Esophagus muscularis mucosa (tissue), 4 donors: ENCODE measurements around the gene CORO2B. TPM values are rescaled to one million over a fixed set of nuclear protein-coding genes. Genes with fewer than 3 reads are reported as not detected.

Source experiments
- DNase-seq: peaks from one replicate; pipeline ENCODE4 v3.0.0-alpha.2; 2017; ENCODE audit errors: extremely low spot score
- H3K27ac ChIP-seq, 4 donors: fragments of 200-600 bp; sonication (generic); replicated peaks in 1 of 4; 1 replicate in 3 of 4; 2 replicates in 1 of 4; pipeline ENCODE4 v1.5.1; 2016 to 2019; ENCODE audit warnings: mild to moderate bottlenecking in 1 of 4
- H3K27me3 ChIP-seq, 4 donors: fragments of 200-600 bp; sonication (generic); one replicate each; pipeline versions ENCODE4 v1.5.1 to v1.6.0; 2016 to 2019
- H3K36me3 ChIP-seq, 4 donors: fragments of 200-600 bp; sonication (generic); one replicate each; pipeline ENCODE4 v1.5.1; 2016 to 2019
- H3K4me1 ChIP-seq, 4 donors: fragments of 200-600 bp; sonication (generic); one replicate each; pipeline ENCODE4 v1.5.1; 2016 to 2019
- H3K4me3 ChIP-seq, 4 donors: fragments of 200-600 bp; sonication (generic); 1 replicate in 2 of 4; 2 replicates in 2 of 4; pipeline ENCODE4 v1.5.1; 2016 to 2019; ENCODE audit warnings: mild to moderate bottlenecking in 4 of 4, moderate library complexity in 1 of 4
- H3K9me3 ChIP-seq, 4 donors: fragments of 200-600 bp; sonication (generic); 1 replicate in 3 of 4; 2 replicates in 1 of 4; pipeline ENCODE4 v1.5.1; 2016 to 2019
- EP300 ChIP-seq: sonication (generic); formaldehyde crosslinking; IDR thresholded peaks from one replicate; pipeline ENCODE4 v1.6.1; 2017; ENCODE audit warnings: antibody characterized with exemption
- POLR2A ChIP-seq: fragments of 450-650 bp; IDR thresholded peaks from one replicate; pipeline ENCODE4 v1.6.1; 2017; ENCODE audit warnings: antibody characterized with exemption, moderate library complexity, mild to moderate bottlenecking, low read depth
- POLR2AphosphoS5 ChIP-seq, 2 donors: sonication (generic); formaldehyde crosslinking; IDR thresholded peaks; one replicate each; pipeline ENCODE4 v1.6.1; 2017; ENCODE audit warnings: antibody characterized with exemption in 2 of 2
- WGBS: methylation state at CpG from one replicate; pipeline ENCODE4 v1.1.5; 2018; 5-methylcytosine and 5-hydroxymethylcytosine counted together
- intact Hi-C: fragments of 100-400 bp; cut with DNase I; formaldehyde crosslinking; loops from one replicate; pipeline ENCODE4 v1.15.1; 2023
- total RNA-seq, 4 donors: library from RNA; depleted of rRNA; stranded (reverse); fragments of >200 nt; gene quantifications; one replicate each; pipeline versions ENCODE4 v1.1.0 to v1.2.1, GENCODE V29; 2016
- TF ChIP-seq, protein P1 (sequence below), 3 experiments: fragments of 200-600 bp in 2 of 3; fragments of 450-650 bp in 1 of 3; sonication (generic) in 2 of 3; IDR thresholded peaks; one replicate each; pipeline ENCODE4 v1.5.1; 2017 to 2019; ENCODE audit warnings: antibody characterized with exemption in 3 of 3, mild to moderate bottlenecking in 2 of 3, moderate library complexity in 1 of 3

The CORO2B gene
- total RNA-seq, 4 donors from 2014 or later = 5.8 to 12.2 (median 7.5) TPM

DNA sequence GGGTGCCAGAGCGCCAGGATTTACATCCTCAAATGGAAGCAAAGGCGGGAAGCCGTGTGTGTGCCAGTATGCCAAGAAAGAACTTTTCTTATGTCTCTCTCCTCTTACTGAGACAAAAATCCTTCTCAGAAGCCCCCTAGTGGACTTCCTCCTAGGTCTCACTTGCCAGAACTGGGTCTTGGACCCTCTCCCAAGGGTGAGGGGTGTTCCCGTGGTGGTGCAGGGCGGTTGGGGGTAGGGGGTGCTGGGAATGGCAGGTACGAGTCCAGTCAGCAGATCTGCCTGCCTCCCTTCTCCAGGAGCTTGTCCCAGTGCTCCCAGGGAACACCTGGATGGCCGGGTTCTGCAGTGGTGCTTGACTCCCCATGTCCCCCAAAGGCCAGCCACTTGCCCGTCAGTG is 52.0 kb downstream of the CORO2B start:
- H3K4me1 ChIP-seq = peaks cover 27 to 54% (median 31%) of the 10 kb centered on the region in 4 donors
- no peak overlapping the region for H3K4me3 ChIP-seq
- H3K9me3 ChIP-seq = no peaks in the 10 kb centered on the region
- intact Hi-C loops = loop anchor here (10.0 kb wide), 1 partner anchor 46 kb away; no protein-coding TSS in a partner anchor
- DNase-seq = no peak
- 84% methylated on average over 8 of the region's 8 CpGs for WGBS
- H3K27me3 ChIP-seq = peaks cover 0 to 31% (median 0%) of the 10 kb centered on the region in 4 donors
- H3K27ac ChIP-seq = no peak overlapping the region
- no peaks in the 10 kb centered on the region for H3K36me3 ChIP-seq
- TF ChIP-seq POLR2AphosphoS5 (IDR thresholded peaks at IDR 0.05) (no peak), EP300 (no peak), POLR2A (no peak)
- TF ChIP-seq, protein P1, sequence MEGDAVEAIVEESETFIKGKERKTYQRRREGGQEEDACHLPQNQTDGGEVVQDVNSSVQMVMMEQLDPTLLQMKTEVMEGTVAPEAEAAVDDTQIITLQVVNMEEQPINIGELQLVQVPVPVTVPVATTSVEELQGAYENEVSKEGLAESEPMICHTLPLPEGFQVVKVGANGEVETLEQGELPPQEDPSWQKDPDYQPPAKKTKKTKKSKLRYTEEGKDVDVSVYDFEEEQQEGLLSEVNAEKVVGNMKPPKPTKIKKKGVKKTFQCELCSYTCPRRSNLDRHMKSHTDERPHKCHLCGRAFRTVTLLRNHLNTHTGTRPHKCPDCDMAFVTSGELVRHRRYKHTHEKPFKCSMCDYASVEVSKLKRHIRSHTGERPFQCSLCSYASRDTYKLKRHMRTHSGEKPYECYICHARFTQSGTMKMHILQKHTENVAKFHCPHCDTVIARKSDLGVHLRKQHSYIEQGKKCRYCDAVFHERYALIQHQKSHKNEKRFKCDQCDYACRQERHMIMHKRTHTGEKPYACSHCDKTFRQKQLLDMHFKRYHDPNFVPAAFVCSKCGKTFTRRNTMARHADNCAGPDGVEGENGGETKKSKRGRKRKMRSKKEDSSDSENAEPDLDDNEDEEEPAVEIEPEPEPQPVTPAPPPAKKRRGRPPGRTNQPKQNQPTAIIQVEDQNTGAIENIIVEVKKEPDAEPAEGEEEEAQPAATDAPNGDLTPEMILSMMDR (IDR thresholded peaks at IDR 0.05) = no peak

- 74% methylated on average over 5 of the region's 6 CpGs for WGBS
- Histone ChIP-seq H3K27me3 (peaks cover 0 to 23% (median 0%) of the 10 kb centered on the region in 4 donors), H3K9me3 (no peaks in the 10 kb centered on the region), H3K36me3 (no peaks in the 10 kb centered on the region), H3K4me3 (no peak overlapping the region), H3K4me1 (peaks cover 30 to 54% (median 34%) of the 10 kb centered on the region in 4 donors), H3K27ac (no peak overlapping the region)
- intact Hi-C loops = loop anchor here (10.0 kb wide), 1 partner anchor 47 kb away; no protein-coding TSS in a partner anchor
- TF ChIP-seq POLR2A = no peak
- TF ChIP-seq EP300 = no peak
- no peak for TF ChIP-seq POLR2AphosphoS5 (IDR thresholded peaks at IDR 0.05)
- TF ChIP-seq, protein P1 (IDR thresholded peaks at IDR 0.05) = no peak
- DNase-seq = no peak
These were observed 52.8 kb downstream of the CORO2B start for GRCh38 chr15:68631601-68632051.

DNA sequence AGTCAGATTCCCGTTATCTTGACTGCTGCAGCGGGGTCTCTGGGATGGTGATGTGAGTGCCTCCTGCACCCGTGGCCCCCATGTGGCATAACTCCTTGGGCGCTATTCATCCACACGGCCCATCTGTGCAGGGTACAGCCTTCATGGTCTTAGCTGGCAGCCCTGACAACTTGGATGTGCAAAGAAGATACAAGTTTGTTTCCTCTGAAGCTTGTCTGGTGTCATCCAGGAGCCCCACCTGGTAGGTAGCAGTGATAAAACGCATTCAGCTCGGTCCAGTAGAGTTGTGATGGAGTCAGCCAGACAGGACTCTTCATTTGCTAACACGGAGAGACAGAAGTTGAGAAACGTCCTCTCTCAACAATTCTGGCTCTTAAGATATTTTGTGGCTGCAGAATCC is 53.3 kb downstream of the CORO2B start:
- TF ChIP-seq POLR2AphosphoS5 (IDR thresholded peaks at IDR 0.05) (no peak), POLR2A (no peak), EP300 (no peak)
- TF ChIP-seq, protein P1 (IDR thresholded peaks at IDR 0.05) = no peak
- intact Hi-C loops = loop anchor here (10.0 kb wide), 1 partner anchor 47 kb away; no protein-coding TSS in a partner anchor

GRCh38 chr15:68633231-68634121 is 54.7 kb downstream of the CORO2B start:
- H3K36me3 ChIP-seq = no peaks in the 10 kb centered on the region
- no peak overlapping the region for H3K27ac ChIP-seq
- TF ChIP-seq POLR2A (no peak), POLR2AphosphoS5 (IDR thresholded peaks at IDR 0.05) (no peak), EP300 (no peak)
- TF ChIP-seq, protein P1 (IDR thresholded peaks at IDR 0.05) = no peak
- H3K4me3 ChIP-seq = no peak overlapping the region
- no peaks in the 10 kb centered on the region for H3K9me3 ChIP-seq
- intact Hi-C loops = loop anchor here (10.0 kb wide), 1 partner anchor 49 kb away; no protein-coding TSS in a partner anchor
- peaks cover 0 to 12% (median 0%) of the 10 kb centered on the region in 4 donors for H3K27me3 ChIP-seq
- no peak for DNase-seq
- peaks cover 39 to 70% (median 50%) of the 10 kb centered on the region in 4 donors for H3K4me1 ChIP-seq
- WGBS = 80% methylated on average over 9 of the region's 10 CpGs

More for the DNA sequence above, 53.3 kb downstream of the CORO2B start:
- 84% methylated on average over 9 of the region's 9 CpGs for WGBS
- Histone ChIP-seq H3K4me3 (no peak overlapping the region), H3K4me1 (peaks cover 31 to 59% (median 39%) of the 10 kb centered on the region in 4 donors), H3K36me3 (no peaks in the 10 kb centered on the region), H3K9me3 (no peaks in the 10 kb centered on the region), H3K27ac (no peak overlapping the region), H3K27me3 (peaks cover 0 to 20% (median 0%) of the 10 kb centered on the region in 4 donors)
- DNase-seq = no peak
